ENCODE data around the gene GPC4. TPM values are rescaled to one million over a fixed set of nuclear protein-coding genes. Genes with fewer than 3 reads are reported as not detected.

GPC4 gene
- total RNA-seq, 1 donor = 8.3 TPM

DNA sequence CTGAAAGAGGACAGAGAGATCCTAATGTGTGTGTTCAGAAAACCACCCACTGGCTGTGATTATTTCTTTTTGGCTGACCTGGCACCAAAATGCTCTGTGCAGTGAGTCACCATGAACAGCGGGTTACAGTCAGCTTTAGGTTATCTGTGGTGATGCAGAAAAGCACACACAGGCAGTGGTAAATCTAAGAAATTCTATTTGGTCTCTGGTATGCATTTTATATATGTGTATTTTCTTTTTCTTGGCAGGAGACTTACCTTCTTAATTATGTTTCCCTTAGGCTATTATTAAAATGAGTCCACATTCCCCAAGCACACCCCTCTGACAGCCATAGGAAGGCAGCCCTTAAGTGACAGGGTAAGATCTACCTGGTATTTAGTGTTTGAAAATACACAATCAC lies 118.0 kb downstream of the GPC4 start:
- H3K4me2 ChIP-seq (ENCODE audit: insufficient read depth, low read length) = no peak overlapping the region
- H3K79me2 ChIP-seq (ENCODE audit: insufficient read depth, low read length) = no peaks in the 10 kb centered on the region
- no peak overlapping the region for H3K4me3 ChIP-seq (ENCODE audit: insufficient read depth, low read length)
- H2AFZ ChIP-seq (ENCODE audit: low read length) = no peak overlapping the region
- no peak for DNase-seq (ENCODE audit: insufficient read length, low spot score, missing footprints)
- H3K4me1 ChIP-seq (ENCODE audit: insufficient read depth, low read length) = peaks cover 5% of the 10 kb centered on the region
- no peaks in the 10 kb centered on the region for H3K36me3 ChIP-seq (ENCODE audit: insufficient read depth, low read length)
- H3K27me3 ChIP-seq (ENCODE audit: insufficient read depth, low read length) = peaks cover 8% of the 10 kb centered on the region
- TF ChIP-seq, protein P1, sequence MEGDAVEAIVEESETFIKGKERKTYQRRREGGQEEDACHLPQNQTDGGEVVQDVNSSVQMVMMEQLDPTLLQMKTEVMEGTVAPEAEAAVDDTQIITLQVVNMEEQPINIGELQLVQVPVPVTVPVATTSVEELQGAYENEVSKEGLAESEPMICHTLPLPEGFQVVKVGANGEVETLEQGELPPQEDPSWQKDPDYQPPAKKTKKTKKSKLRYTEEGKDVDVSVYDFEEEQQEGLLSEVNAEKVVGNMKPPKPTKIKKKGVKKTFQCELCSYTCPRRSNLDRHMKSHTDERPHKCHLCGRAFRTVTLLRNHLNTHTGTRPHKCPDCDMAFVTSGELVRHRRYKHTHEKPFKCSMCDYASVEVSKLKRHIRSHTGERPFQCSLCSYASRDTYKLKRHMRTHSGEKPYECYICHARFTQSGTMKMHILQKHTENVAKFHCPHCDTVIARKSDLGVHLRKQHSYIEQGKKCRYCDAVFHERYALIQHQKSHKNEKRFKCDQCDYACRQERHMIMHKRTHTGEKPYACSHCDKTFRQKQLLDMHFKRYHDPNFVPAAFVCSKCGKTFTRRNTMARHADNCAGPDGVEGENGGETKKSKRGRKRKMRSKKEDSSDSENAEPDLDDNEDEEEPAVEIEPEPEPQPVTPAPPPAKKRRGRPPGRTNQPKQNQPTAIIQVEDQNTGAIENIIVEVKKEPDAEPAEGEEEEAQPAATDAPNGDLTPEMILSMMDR (IDR thresholded peaks at IDR 0.05; ENCODE audit: extremely low read depth, low read depth, low read length) = no peak
- no peak overlapping the region for H3K27ac ChIP-seq (ENCODE audit: low read depth, low read length)
- no peaks in the 10 kb centered on the region for H3K9me3 ChIP-seq (ENCODE audit: low read depth, low read length)
- H4K20me1 ChIP-seq (ENCODE audit: insufficient read depth, low read length) = no peaks in the 10 kb centered on the region

DNA sequence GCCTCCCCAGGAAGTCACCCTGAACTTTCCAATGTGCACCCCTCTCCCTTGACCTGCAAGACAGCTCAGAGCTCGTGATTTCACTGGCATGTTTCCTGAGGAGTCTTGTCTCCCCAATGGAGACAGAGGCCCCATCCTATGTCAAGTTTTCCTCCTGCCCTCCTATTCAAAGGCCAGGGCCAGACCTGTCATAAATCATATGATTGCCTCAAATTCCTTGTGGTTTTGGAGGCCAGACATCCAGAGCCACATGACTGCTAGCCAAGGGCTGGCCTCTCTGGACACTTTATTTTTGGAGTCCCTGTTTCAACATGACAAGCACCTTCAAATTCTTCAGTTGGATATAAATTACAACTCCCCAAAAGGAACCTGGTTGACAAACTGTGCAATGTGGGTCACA lies 121.2 kb downstream of the GPC4 start:
- Histone ChIP-seq H3K4me2 (ENCODE audit: insufficient read depth, low read length) (no peak overlapping the region), H3K79me2 (ENCODE audit: insufficient read depth, low read length) (no peaks in the 10 kb centered on the region)

DNA sequence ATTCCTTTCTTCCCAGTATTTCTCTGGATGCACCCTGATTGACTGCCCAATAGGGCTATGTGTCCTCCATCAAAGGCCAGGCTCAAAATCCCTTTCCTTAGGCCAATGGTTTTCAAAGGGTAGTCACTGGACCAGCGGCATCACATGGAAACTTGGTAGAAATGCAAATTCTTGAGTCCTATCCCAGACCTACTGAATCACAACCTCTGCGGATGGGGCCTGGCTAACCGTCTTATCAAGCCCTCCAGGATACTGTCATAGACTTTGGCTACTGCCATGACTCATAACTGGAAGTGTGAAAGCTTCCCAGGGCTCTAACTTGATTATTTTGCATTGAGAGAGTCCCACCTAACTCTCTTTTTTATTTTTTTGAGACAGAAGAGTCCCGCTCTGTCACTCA lies 125.2 kb downstream of the GPC4 start:
- Histone ChIP-seq H3K36me3 (ENCODE audit: insufficient read depth, low read length) (no peaks in the 10 kb centered on the region), H4K20me1 (ENCODE audit: insufficient read depth, low read length) (no peaks in the 10 kb centered on the region), H3K4me2 (ENCODE audit: insufficient read depth, low read length) (no peak overlapping the region), H3K27ac (ENCODE audit: low read depth, low read length) (no peak overlapping the region), H3K9me3 (ENCODE audit: low read depth, low read length) (no peaks in the 10 kb centered on the region), H3K4me3 (ENCODE audit: insufficient read depth, low read length) (no peak overlapping the region), H2AFZ (ENCODE audit: low read length) (no peak overlapping the region), H3K27me3 (ENCODE audit: insufficient read depth, low read length) (no peaks in the 10 kb centered on the region), H3K4me1 (ENCODE audit: insufficient read depth, low read length) (no peaks in the 10 kb centered on the region), H3K79me2 (ENCODE audit: insufficient read depth, low read length) (no peaks in the 10 kb centered on the region)
- DNase-seq (ENCODE audit: insufficient read length, low spot score, missing footprints) = peak; percentile 76
- TF ChIP-seq, protein P1 (IDR thresholded peaks at IDR 0.05; ENCODE audit: extremely low read depth, low read depth, low read length) = no peak

More for the DNA sequence above, 121.2 kb downstream of the GPC4 start:
- no peaks in the 10 kb centered on the region for H3K36me3 ChIP-seq (ENCODE audit: insufficient read depth, low read length)
- H3K9me3 ChIP-seq (ENCODE audit: low read depth, low read length) = no peaks in the 10 kb centered on the region
- no peaks in the 10 kb centered on the region for H4K20me1 ChIP-seq (ENCODE audit: insufficient read depth, low read length)
- H3K27ac ChIP-seq (ENCODE audit: low read depth, low read length) = no peak overlapping the region
- TF ChIP-seq, protein P1 (IDR thresholded peaks at IDR 0.05; ENCODE audit: extremely low read depth, low read depth, low read length) = no peak
- H3K4me3 ChIP-seq (ENCODE audit: insufficient read depth, low read length) = no peak overlapping the region
- peak; percentile 48 for DNase-seq (ENCODE audit: insufficient read length, low spot score, missing footprints)
- H3K27me3 ChIP-seq (ENCODE audit: insufficient read depth, low read length) = no peaks in the 10 kb centered on the region
- no peak overlapping the region for H2AFZ ChIP-seq (ENCODE audit: low read length)
- peaks cover 5% of the 10 kb centered on the region for H3K4me1 ChIP-seq (ENCODE audit: insufficient read depth, low read length)

DNA sequence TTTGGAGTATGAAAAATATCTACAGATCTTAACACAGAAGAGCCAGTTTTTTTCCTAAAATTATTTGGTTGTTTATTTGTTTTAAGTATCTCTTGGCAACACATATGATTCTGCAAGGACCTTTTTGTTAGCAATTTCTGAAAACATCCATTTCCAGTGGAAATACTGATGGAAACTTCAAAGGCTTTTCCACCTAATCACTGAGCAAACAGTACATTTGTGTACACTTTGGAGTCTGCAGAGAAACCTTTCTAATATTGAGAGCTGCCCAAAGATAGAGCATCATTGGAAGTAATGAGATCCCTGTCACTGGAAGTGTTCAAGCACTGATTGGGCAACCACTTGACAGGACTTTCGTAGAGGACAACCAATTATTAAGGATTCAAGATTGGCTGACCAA lies 127.4 kb downstream of the GPC4 start:
- Histone ChIP-seq H3K27ac (ENCODE audit: low read depth, low read length) (no peak overlapping the region), H3K4me1 (ENCODE audit: insufficient read depth, low read length) (no peaks in the 10 kb centered on the region), H4K20me1 (ENCODE audit: insufficient read depth, low read length) (no peaks in the 10 kb centered on the region), H3K27me3 (ENCODE audit: insufficient read depth, low read length) (no peaks in the 10 kb centered on the region), H3K4me2 (ENCODE audit: insufficient read depth, low read length) (no peak overlapping the region), H2AFZ (ENCODE audit: low read length) (no peak overlapping the region), H3K9me3 (ENCODE audit: low read depth, low read length) (no peaks in the 10 kb centered on the region), H3K79me2 (ENCODE audit: insufficient read depth, low read length) (no peaks in the 10 kb centered on the region), H3K36me3 (ENCODE audit: insufficient read depth, low read length) (no peaks in the 10 kb centered on the region), H3K4me3 (ENCODE audit: insufficient read depth, low read length) (no peak overlapping the region)
- TF ChIP-seq, protein P1 (IDR thresholded peaks at IDR 0.05; ENCODE audit: extremely low read depth, low read depth, low read length) = no peak
- no peak for DNase-seq (ENCODE audit: insufficient read length, low spot score, missing footprints)
